NCI-H1417 (cell line): ENCODE measurements around the gene RDH14.
A peak's percentile ranks its signal among the peaks of the same experiment; 100 is the strongest.

Experiments
- DNase-seq, 3 experiments: peaks; one replicate each; lab custom pipeline; 2025; lab: John Stamatoyannopoulos, UW

The RDH14 gene

GRCh38 chr2:18566145-18566769 is 5.8 kb upstream of the RDH14 start:
- no peak for DNase-seq

GRCh38 chr2:18560797-18561085 is 288 bp upstream of the RDH14 start:
- DNase-seq: no peak

GRCh38 chr2:18559531-18560030 is 872 bp downstream of the RDH14 start:
- no peak for DNase-seq

- no peak for DNase-seq
These were observed 2.0 kb downstream of the RDH14 start for GRCh38 chr2:18558458-18558857.

GRCh38 chr2:18557121-18557520 is 3.3 kb downstream of the RDH14 start:
- DNase-seq: no peak

GRCh38 chr2:18552351-18553077 is 7.9 kb downstream of the RDH14 start:
- no peak for DNase-seq

GRCh38 chr2:18551623-18552022 is 8.8 kb downstream of the RDH14 start:
- no peak for DNase-seq

GRCh38 chr2:18551169-18551568 is 9.3 kb downstream of the RDH14 start:
- peak in 1 of 3 experiments; percentile 10 for DNase-seq

- DNase-seq: no peak
These were observed 10.0 kb downstream of the RDH14 start for GRCh38 chr2:18550433-18550832.

GRCh38 chr2:18549083-18549482 is 11.4 kb downstream of the RDH14 start:
- DNase-seq: no peak

GRCh38 chr2:18548621-18549020 is 11.8 kb downstream of the RDH14 start:
- DNase-seq: no peak

GRCh38 chr2:18546567-18546966 is 13.9 kb downstream of the RDH14 start:
- peak in 2 of 3 experiments; percentile 72 to 87 for DNase-seq

- no peak for DNase-seq
These were observed 15.1 kb downstream of the RDH14 start for GRCh38 chr2:18545384-18545783.

- DNase-seq: no peak
These were observed 16.3 kb downstream of the RDH14 start for GRCh38 chr2:18544171-18544570.

GRCh38 chr2:18540872-18541271 is 19.6 kb downstream of the RDH14 start:
- DNase-seq: no peak

GRCh38 chr2:18536697-18537096 is 23.8 kb downstream of the RDH14 start:
- no peak for DNase-seq

- peak in 2 of 3 experiments; percentile 72 to 93 for DNase-seq
These were observed 24.4 kb downstream of the RDH14 start for GRCh38 chr2:18536100-18536499.

- no peak for DNase-seq
These were observed 29.3 kb downstream of the RDH14 start for GRCh38 chr2:18531194-18531593.

GRCh38 chr2:18527822-18528221 is 32.6 kb downstream of the RDH14 start:
- peak in 2 of 3 experiments; percentile 24 to 57 for DNase-seq

- DNase-seq: peak in 2 of 3 experiments; percentile 42 to 76
These were observed 33.1 kb downstream of the RDH14 start for GRCh38 chr2:18527326-18527725.

GRCh38 chr2:18526429-18526828 is 34.0 kb downstream of the RDH14 start:
- no peak for DNase-seq

- no peak for DNase-seq
These were observed 34.6 kb downstream of the RDH14 start for GRCh38 chr2:18525852-18526251.

GRCh38 chr2:18525236-18525635 is 35.2 kb downstream of the RDH14 start:
- no peak for DNase-seq
